GM10248 (cell line): Measurements from ENCODE around the gene SLC13A5.

Source experiments
- CTCF ChIA-PET: fragments of 300-600 bp; sonication (Branson Sonifier 250); formaldehyde crosslinking; extraction: SDS; loops from one replicate; lab custom pipeline; 2021; ENCODE audit warnings: antibody characterized with exemption; lab: Yijun Ruan, JAX
- POLR2A ChIA-PET: fragments of 350-650 bp; sonication (Branson Sonifier 250); formaldehyde crosslinking; extraction: SDS; loops from one replicate; lab custom pipeline; 2020; ENCODE audit warnings: antibody characterized with exemption; lab: Yijun Ruan, JAX
- DNase-seq: peaks from one replicate; pipeline ENCODE4 v3.0.0; 2012; ENCODE audit errors: extremely low spot score
- CTCF ChIP-seq: IDR thresholded peaks from 2 replicates; pipeline ENCODE4 v1.5.1; 2012; ENCODE audit warnings: mild to moderate bottlenecking, low read depth; ENCODE audit errors: extremely low read depth, missing control alignments, control extremely low read depth

The SLC13A5 gene

DNA sequence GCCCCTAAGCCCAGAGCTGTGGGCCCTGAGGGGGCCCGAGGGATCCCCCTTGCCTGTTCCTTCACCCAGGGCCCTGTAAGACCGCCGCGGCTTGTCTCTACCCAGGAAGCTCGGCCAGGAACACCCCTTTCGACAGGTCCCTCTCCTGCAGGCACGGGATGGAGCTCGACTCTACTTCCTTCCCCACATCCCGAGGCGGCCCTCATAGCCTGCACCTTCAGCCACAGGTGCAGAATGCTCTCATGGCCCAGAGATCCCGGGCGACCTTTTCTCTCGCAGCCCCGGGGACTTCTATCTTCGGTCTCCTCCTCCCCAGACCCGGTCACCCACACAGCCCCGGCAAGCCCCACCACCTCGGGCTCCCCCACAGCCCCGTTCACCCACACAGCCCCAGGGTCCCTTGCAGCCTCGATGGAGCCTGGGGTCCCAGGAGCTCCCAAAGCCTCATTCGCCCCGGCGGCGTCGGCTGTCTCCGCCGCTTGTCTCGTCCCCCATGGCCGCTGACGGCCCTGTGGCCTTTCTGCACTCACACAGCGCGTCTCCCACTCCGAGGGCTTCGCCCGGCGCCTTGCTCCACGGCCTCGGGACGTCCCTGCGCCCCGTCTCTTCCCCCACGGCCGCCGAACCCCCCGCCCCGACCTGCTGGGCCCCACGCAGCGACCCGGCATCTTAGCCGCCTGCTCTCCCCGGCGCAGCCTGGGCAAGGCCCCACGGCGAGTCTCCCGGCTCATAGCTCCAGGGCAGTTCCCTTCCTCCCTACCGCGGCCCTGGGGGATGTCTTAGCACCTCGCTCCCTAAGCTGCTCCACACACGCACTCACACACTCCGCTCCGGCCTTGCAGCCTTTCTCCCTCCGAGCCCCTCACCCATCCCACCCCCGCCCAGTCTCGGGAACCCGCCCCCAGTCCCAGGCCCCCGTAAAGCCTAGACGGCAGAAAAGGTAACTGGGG, 73.3 kb downstream of the SLC13A5 start:
- ChIA-PET CTCF (interaction anchor here (0.9 to 2.1 kb wide), 2 partner anchors 9 to 167 kb away, joined by 3 to 9 read pairs; no protein-coding TSS in a partner anchor), POLR2A (no interaction called here)
- TF ChIP-seq CTCF: no peak
- DNase-seq: peak; percentile 48

GRCh38 chr17:6639014-6639585, 74.1 kb downstream of the SLC13A5 start:
- TF ChIP-seq CTCF: no peak
- POLR2A ChIA-PET: no interaction called here
- CTCF ChIA-PET: interaction anchor here (0.9 to 2.1 kb wide), 2 partner anchors 10 to 166 kb away, joined by 3 to 9 read pairs; no protein-coding TSS in a partner anchor
- no peak for DNase-seq

GRCh38 chr17:6638046-6638908, 74.9 kb downstream of the SLC13A5 start:
- no peak for DNase-seq
- no peak for TF ChIP-seq CTCF
- ChIA-PET POLR2A (no interaction called here), CTCF (interaction anchor here (0.9 to 2.1 kb wide), 2 partner anchors 10 to 165 kb away, joined by 3 to 9 read pairs; no protein-coding TSS in a partner anchor)

- POLR2A ChIA-PET: no interaction called here
- no peak for TF ChIP-seq CTCF
- no peak for DNase-seq
- CTCF ChIA-PET: no interaction called here
Observed at GRCh38 chr17:6637458-6637840, 75.7 kb downstream of the SLC13A5 start.

GRCh38 chr17:6636616-6637457, 76.3 kb downstream of the SLC13A5 start:
- no peak for DNase-seq
- no peak for TF ChIP-seq CTCF
- CTCF ChIA-PET: no interaction called here
- POLR2A ChIA-PET: no interaction called here
